Body of pancreas (tissue), 4 donors: ENCODE data around the gene RBM8A. TPM values are rescaled to one million over a fixed set of nuclear protein-coding genes. Genes with fewer than 3 reads are reported as not detected.
"Not testable (repeated sequence)": the region's sequence is repeated elsewhere in the genome, so short reads cannot be mapped to it uniquely, and the experiment has no call there.

ENCODE experiments used
- ATAC-seq: fragments of 150-250 bp; one replicate; pipeline ENCODE4 v1.9.1; 2016
- DNase-seq, 4 donors: peaks; one replicate each; pipeline ENCODE4 v3.0.0-alpha.2; 2019
- H3K27ac ChIP-seq, 4 donors: fragments of 200-600 bp; sonication (generic); 1 replicate in 3 of 4; 2 replicates in 1 of 4; pipeline versions ENCODE4 v1.5.1 to v1.6.1; 2016 to 2019; ENCODE audit warnings: mild to moderate bottlenecking in 1 of 4, mixed read lengths in 1 of 4, moderate library complexity in 1 of 4
- H3K27me3 ChIP-seq, 2 donors: fragments of 200-600 bp; sonication (generic); one replicate each; pipeline ENCODE4 v1.6.0; 2016; ENCODE audit warnings: mild to moderate bottlenecking in 1 of 2
- H3K36me3 ChIP-seq, 2 donors: fragments of 200-600 bp; sonication (generic); replicated peaks in 1 of 2; 2 replicates each; pipeline ENCODE4 v1.5.1; 2016; ENCODE audit warnings: low read depth in 2 of 2; ENCODE audit not compliant: insufficient read depth in 1 of 2
- H3K4me1 ChIP-seq: fragments of 200-600 bp; sonication (generic); one replicate; pipeline ENCODE4 v1.6.0; 2016
- H3K4me3 ChIP-seq, 2 donors: fragments of 200-600 bp; sonication (generic); 1 replicate in 1 of 2; 2 replicates in 1 of 2; pipeline ENCODE4 v1.5.1; 2016 to 2019
- H3K9me3 ChIP-seq, 3 donors: fragments of 200-600 bp; sonication (generic); 1 replicate in 2 of 3; 2 replicates in 1 of 3; pipeline ENCODE4 v1.5.1; 2016
- CTCF ChIP-seq, 7 experiments: fragments of 450-650 bp in 4 of 7; fragments of 200-600 bp in 3 of 7; sonication (generic) in 3 of 7; IDR thresholded peaks; one replicate each; pipeline ENCODE4 v1.5.1; 2016 to 2019; ENCODE audit warnings: antibody characterized with exemption in 7 of 7
- POLR2A ChIP-seq, 3 donors: fragments of 450-650 bp; IDR thresholded peaks; one replicate each; pipeline ENCODE4 v1.6.1; 2016; ENCODE audit warnings: antibody characterized with exemption in 3 of 3, mild to moderate bottlenecking in 2 of 3
- WGBS, 2 donors: methylation state at CpG; one replicate each; pipeline ENCODE4 v1.1.5; 2017; 5-methylcytosine and 5-hydroxymethylcytosine counted together
- intact Hi-C: fragments of 100-400 bp; cut with DNase I; formaldehyde crosslinking; loops from one replicate; pipeline ENCODE4 v1.15.1; 2023
- total RNA-seq, 2 donors: library from RNA; depleted of rRNA; stranded (reverse); fragments of >200 nt; gene quantifications; one replicate each; pipeline ENCODE4 v1.1.0, GENCODE V29; 2016

The RBM8A gene
- total RNA-seq, 2 donors from 2014 or later: 47.2 to 70.2 TPM

GRCh38 chr1:145942871-145943270 lies 15.6 kb upstream of the RBM8A start:
- Histone ChIP-seq H3K27me3 (no peaks in the 10 kb centered on the region), H3K9me3 (no peaks in the 10 kb centered on the region), H3K27ac (no peak overlapping the region), H3K4me3 (no peak overlapping the region), H3K36me3 (no peaks in the 10 kb centered on the region), H3K4me1 (no peaks in the 10 kb centered on the region)
- intact Hi-C loops: no loop called here
- DNase-seq: no peak
- no peak for ATAC-seq
- TF ChIP-seq POLR2A (IDR thresholded peaks at IDR 0.05) (no peak), CTCF (IDR thresholded peaks at IDR 0.05) (no peak)
- 76 to 80% methylated on average over 6 of the region's 6 CpGs for WGBS, 2 donors

- intact Hi-C loops: no loop called here
- H3K4me3 ChIP-seq: no peak overlapping the region
- no peak for DNase-seq
- H3K9me3 ChIP-seq: no peaks in the 10 kb centered on the region
- no peak overlapping the region for H3K27ac ChIP-seq
- H3K36me3 ChIP-seq: no peaks in the 10 kb centered on the region
- 86 to 89% methylated on average over 4 of the region's 4 CpGs for WGBS, 2 donors
- no peaks in the 10 kb centered on the region for H3K4me1 ChIP-seq
- ATAC-seq: no peak
- H3K27me3 ChIP-seq: no peaks in the 10 kb centered on the region
- TF ChIP-seq POLR2A (IDR thresholded peaks at IDR 0.05) (no peak), CTCF (IDR thresholded peaks at IDR 0.05) (no peak)
Measured at GRCh38 chr1:145942405-145942804, 15.1 kb upstream of the RBM8A start.

- no peak for DNase-seq
- Histone ChIP-seq H3K27ac (peak overlapping the region in 1 of 4 donors; percentile 49), H3K4me3 (no peak overlapping the region), H3K9me3 (no peaks in the 10 kb centered on the region), H3K36me3 (no peaks in the 10 kb centered on the region), H3K27me3 (no peaks in the 10 kb centered on the region), H3K4me1 (no peaks in the 10 kb centered on the region)
- intact Hi-C loops: no loop called here
- ATAC-seq: peak; percentile 45
- WGBS, 2 donors: 50 to 63% methylated on average over 1 of the region's 1 CpG
- TF ChIP-seq POLR2A (IDR thresholded peaks at IDR 0.05): no peak
- TF ChIP-seq CTCF (IDR thresholded peaks at IDR 0.05): no peak
Measured at GRCh38 chr1:145937436-145937835, 10.2 kb upstream of the RBM8A start.

GRCh38 chr1:145936247-145936646 lies 9.0 kb upstream of the RBM8A start:
- no peak overlapping the region for H3K4me3 ChIP-seq
- no peak for TF ChIP-seq CTCF (IDR thresholded peaks at IDR 0.05)
- no peak for TF ChIP-seq POLR2A (IDR thresholded peaks at IDR 0.05)
- H3K4me1 ChIP-seq: no peaks in the 10 kb centered on the region
- H3K36me3 ChIP-seq: no peaks in the 10 kb centered on the region
- DNase-seq (no peak), ATAC-seq (no peak)
- no peaks in the 10 kb centered on the region for H3K9me3 ChIP-seq
- 74 to 85% methylated on average over 8 of the region's 8 CpGs for WGBS, 2 donors
- H3K27ac ChIP-seq: no peak overlapping the region
- no peaks in the 10 kb centered on the region for H3K27me3 ChIP-seq
- intact Hi-C loops: no loop called here

- no peak overlapping the region for H3K27ac ChIP-seq
- TF ChIP-seq POLR2A (IDR thresholded peaks at IDR 0.05) (no peak), CTCF (IDR thresholded peaks at IDR 0.05) (no peak)
- ATAC-seq: no peak
- H3K4me3 ChIP-seq: no peak overlapping the region
- intact Hi-C loops: no loop called here
- no peaks in the 10 kb centered on the region for H3K27me3 ChIP-seq
- H3K9me3 ChIP-seq: no peaks in the 10 kb centered on the region
- DNase-seq: no peak
- no peaks in the 10 kb centered on the region for H3K4me1 ChIP-seq
- H3K36me3 ChIP-seq: no peaks in the 10 kb centered on the region
Measured at GRCh38 chr1:145935708-145936107, 8.4 kb upstream of the RBM8A start.

DNA sequence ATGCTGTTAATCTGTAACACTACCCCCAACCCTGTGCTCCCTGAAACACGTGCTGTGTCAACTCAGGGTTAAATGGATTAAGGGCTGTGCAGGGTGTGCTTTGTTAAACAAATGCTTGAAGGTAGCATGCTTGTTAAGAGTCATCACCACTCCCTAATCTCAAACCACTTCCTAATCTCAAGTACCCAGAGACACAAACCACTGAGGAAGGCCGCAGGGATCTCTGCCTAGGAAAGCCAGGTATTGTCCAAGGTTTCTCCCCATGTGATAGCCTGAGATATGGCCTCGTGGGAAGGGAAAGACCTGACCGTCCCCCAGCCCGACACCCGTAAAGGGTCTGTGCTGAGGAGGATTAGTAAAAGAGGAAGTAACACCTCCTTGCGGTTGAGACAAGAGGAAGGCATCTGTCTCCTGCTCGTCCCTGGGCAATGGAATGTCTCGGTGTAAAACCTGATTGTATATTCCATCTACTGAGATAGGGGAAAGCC lies 5.3 kb upstream of the RBM8A start:
- ATAC-seq, H3K9me3 ChIP-seq, intact Hi-C loops, H3K4me3 ChIP-seq, H3K4me1 ChIP-seq, H3K27me3 ChIP-seq, H3K27ac ChIP-seq, DNase-seq, H3K36me3 ChIP-seq: not testable (repeated sequence)
- WGBS, 2 donors: 58 to 70% methylated on average over 9 of the region's 9 CpGs
